Brain microvascular endothelial cell (primary cell): ENCODE data around the gene SPSB2.

Experiments used
- DNase-seq: peaks from one replicate; pipeline ENCODE4 v3.0.0-alpha.2; 2020
- H3K27ac ChIP-seq: fragments of 250-450 bp; sonication (Bioruptor Pico); 2 replicates; pipeline ENCODE4 v1.5.1; 2020; ENCODE audit warnings: mild to moderate bottlenecking, moderate library complexity
- H3K27me3 ChIP-seq: fragments of 250-450 bp; sonication (Bioruptor Pico); replicated peaks from 2 replicates; pipeline ENCODE4 v1.5.1; 2020; ENCODE audit warnings: mild to moderate bottlenecking
- H3K36me3 ChIP-seq: fragments of 250-450 bp; sonication (Bioruptor Pico); replicated peaks from 2 replicates; pipeline ENCODE4 v1.5.1; 2020; ENCODE audit warnings: mild to moderate bottlenecking
- H3K4me3 ChIP-seq: 2 replicates; pipeline ENCODE4 v1.5.1; 2011; ENCODE audit warnings: low read depth, mild to moderate bottlenecking, control low read depth, low read length, moderate library complexity
- CTCF ChIP-seq: IDR thresholded peaks from 2 replicates; pipeline ENCODE4 v1.5.1; 2011; ENCODE audit warnings: low read depth, mild to moderate bottlenecking, moderate library complexity, low read length, control low read depth, inconsistent platforms; ENCODE audit errors: missing control alignments
- in situ Hi-C: cut with HindIII; loops from 2 replicates; pipeline ENCODE4 v1.10.0; 2017; ENCODE audit warnings: low sequenced_read_pairs, low pct_ligation_motif_present

Gene SPSB2

GRCh38 chr12:6916426-6917200, 43.5 kb upstream of the SPSB2 start:
- no peak for TF ChIP-seq CTCF
- no peak for DNase-seq
- Histone ChIP-seq H3K27me3 (no peaks in the 10 kb centered on the region), H3K27ac (no peak overlapping the region), H3K36me3 (no peaks in the 10 kb centered on the region), H3K4me3 (no peak overlapping the region)
- in situ Hi-C loops = no loop called here

GRCh38 chr12:6915789-6916285, 42.7 kb upstream of the SPSB2 start:
- Histone ChIP-seq H3K27me3 (no peaks in the 10 kb centered on the region), H3K4me3 (no peak overlapping the region), H3K27ac (no peak overlapping the region), H3K36me3 (no peaks in the 10 kb centered on the region)
- in situ Hi-C loops = no loop called here
- no peak for TF ChIP-seq CTCF
- no peak for DNase-seq

- H3K36me3 ChIP-seq = no peaks in the 10 kb centered on the region
- no peaks in the 10 kb centered on the region for H3K27me3 ChIP-seq
- in situ Hi-C loops = no loop called here
- H3K4me3 ChIP-seq = peak overlapping the region; percentile 67
- H3K27ac ChIP-seq = no peak overlapping the region
- DNase-seq = no peak
- TF ChIP-seq CTCF = no peak
Measured at GRCh38 chr12:6914947-6915788, 42.1 kb upstream of the SPSB2 start.

GRCh38 chr12:6914246-6914946, 41.3 kb upstream of the SPSB2 start, which contains the start of gene ENO2:
ENO2 (plus strand) TSS chr12:6914580; CDS start chr12:6915833, 1,253 bp downstream.
- in situ Hi-C loops = no loop called here
- H3K27ac ChIP-seq = no peak within 1 kb of the TSS

More at GRCh38 chr12:6914246-6914946, 41.3 kb upstream of the SPSB2 start, which contains the start of gene ENO2:
- Histone ChIP-seq H3K27me3 (no peaks in the 10 kb centered on the region), H3K4me3 (peak within 1 kb of the TSS; percentile 67), H3K36me3 (no peaks in the 10 kb centered on the region)
- no peak for TF ChIP-seq CTCF
- peak; percentile 27 for DNase-seq
